Lower lobe of right lung (tissue), 2 donors: ENCODE results near the gene CTNNBL1. TPM values are rescaled to one million over a fixed set of nuclear protein-coding genes. Genes with fewer than 3 reads are reported as not detected.
"Not testable (repeated sequence)": the region's sequence is repeated elsewhere in the genome, so short reads cannot be mapped to it uniquely, and the experiment has no call there.

Experiments used
- ATAC-seq, 2 donors: fragments of 200-7000 bp; cut with Tn5 transposase; one replicate each; pipeline ENCODE4 v1.9.1; 2020 to 2022; ENCODE audit warnings: mild to moderate bottlenecking in 2 of 2, moderate library complexity in 2 of 2
- DNase-seq: peaks from one replicate; pipeline ENCODE4 v3.0.0-alpha.2; 2020
- H3K27ac ChIP-seq: fragments of 200-600 bp; one replicate; pipeline ENCODE4 v1.8.0; 2022
- H3K27me3 ChIP-seq: fragments of 200-600 bp; one replicate; pipeline ENCODE4 v1.8.0; 2022; ENCODE audit warnings: low read depth
- H3K36me3 ChIP-seq: fragments of 200-600 bp; one replicate; pipeline ENCODE4 v1.8.0; 2022; ENCODE audit warnings: mild to moderate bottlenecking
- H3K4me1 ChIP-seq: fragments of 200-600 bp; one replicate; pipeline ENCODE4 v1.8.0; 2022
- H3K4me3 ChIP-seq: fragments of 200-600 bp; one replicate; pipeline ENCODE4 v1.8.0; 2022; ENCODE audit warnings: mild to moderate bottlenecking
- H3K9me3 ChIP-seq: fragments of 200-600 bp; one replicate; pipeline ENCODE4 v1.8.0; 2022
- CTCF ChIP-seq: fragments of 200-600 bp; IDR thresholded peaks from one replicate; pipeline ENCODE4 v1.8.0; 2022; ENCODE audit warnings: antibody characterized with exemption, mild to moderate bottlenecking
- intact Hi-C: fragments of 100-400 bp; cut with DNase I; formaldehyde crosslinking; loops from one replicate; pipeline ENCODE4 v1.11.0; 2022
- total RNA-seq: library from RNA; stranded (reverse); fragmentation: NEBNext Ultra II Directional; extraction: Animal tissue kit (Norgen Biotek cat#: 25700); gene quantifications from one replicate; pipeline ENCODE4 v1.2.1, GENCODE V29; 2021
- donor health status: DM: no; HTN: yes; CAD: no; lungs with severe emphysema.

CTNNBL1 gene
- total RNA-seq, 1 donor from 2014 or later, result 52.3 TPM

GRCh38 chr20:37721751-37722150, 27.9 kb downstream of the CTNNBL1 start:
- intact Hi-C loops, result no loop called here
- H3K9me3 ChIP-seq, result no peaks in the 10 kb centered on the region
- peaks cover 1% of the 10 kb centered on the region for H3K4me1 ChIP-seq
- no peak overlapping the region for H3K4me3 ChIP-seq
- no peak for TF ChIP-seq CTCF
- ATAC-seq (no peak), DNase-seq (no peak)
- no peaks in the 10 kb centered on the region for H3K27me3 ChIP-seq
- no peaks in the 10 kb centered on the region for H3K36me3 ChIP-seq
- no peak overlapping the region for H3K27ac ChIP-seq

- H3K36me3 ChIP-seq, DNase-seq, H3K9me3 ChIP-seq, intact Hi-C loops, H3K4me1 ChIP-seq, H3K27me3 ChIP-seq, H3K4me3 ChIP-seq, H3K27ac ChIP-seq, ATAC-seq: not testable (repeated sequence)
Measured at GRCh38 chr20:37722312-37722711, 28.5 kb downstream of the CTNNBL1 start.

GRCh38 chr20:37723668-37724067, 29.8 kb downstream of the CTNNBL1 start:
- no peak for ATAC-seq
- no peaks in the 10 kb centered on the region for H3K36me3 ChIP-seq
- no peak for TF ChIP-seq CTCF
- intact Hi-C loops, result no loop called here
- no peak overlapping the region for H3K4me3 ChIP-seq
- no peak for DNase-seq
- H3K9me3 ChIP-seq, result no peaks in the 10 kb centered on the region
- no peaks in the 10 kb centered on the region for H3K27me3 ChIP-seq
- H3K27ac ChIP-seq, result no peak overlapping the region
- peaks cover 18% of the 10 kb centered on the region for H3K4me1 ChIP-seq

GRCh38 chr20:37725165-37725564, 31.3 kb downstream of the CTNNBL1 start:
- ATAC-seq (no peak), DNase-seq (no peak)
- H3K36me3 ChIP-seq, result no peaks in the 10 kb centered on the region
- H3K4me3 ChIP-seq, result no peak overlapping the region
- no peak for TF ChIP-seq CTCF
- H3K9me3 ChIP-seq, result no peaks in the 10 kb centered on the region
- no peak overlapping the region for H3K27ac ChIP-seq
- peaks cover 18% of the 10 kb centered on the region for H3K4me1 ChIP-seq
- intact Hi-C loops, result no loop called here
- H3K27me3 ChIP-seq, result no peaks in the 10 kb centered on the region

GRCh38 chr20:37725855-37726254, 32.0 kb downstream of the CTNNBL1 start:
- intact Hi-C loops, result no loop called here
- TF ChIP-seq CTCF, result no peak
- H3K27ac ChIP-seq, result no peak overlapping the region
- H3K9me3 ChIP-seq, result no peaks in the 10 kb centered on the region
- DNase-seq, result no peak
- H3K4me3 ChIP-seq, result no peak overlapping the region
- no peak for ATAC-seq
- H3K4me1 ChIP-seq, result peaks cover 18% of the 10 kb centered on the region
- H3K27me3 ChIP-seq, result no peaks in the 10 kb centered on the region
- no peaks in the 10 kb centered on the region for H3K36me3 ChIP-seq

- Histone ChIP-seq H3K4me1 (peaks cover 18% of the 10 kb centered on the region), H3K9me3 (no peaks in the 10 kb centered on the region), H3K27me3 (no peaks in the 10 kb centered on the region), H3K27ac (no peak overlapping the region), H3K36me3 (no peaks in the 10 kb centered on the region), H3K4me3 (no peak overlapping the region)
- no peak for TF ChIP-seq CTCF
- no peak for DNase-seq
- intact Hi-C loops, result no loop called here
- no peak for ATAC-seq
Measured at GRCh38 chr20:37726321-37726720, 32.5 kb downstream of the CTNNBL1 start.
